Esophagus squamous epithelium (tissue), 5 donors: ENCODE measurements around the gene DIPK1B. TPM values are rescaled to one million over a fixed set of nuclear protein-coding genes. Genes with fewer than 3 reads are reported as not detected.

Experiments used
- DNase-seq: peaks from one replicate; lab custom pipeline; 2025; lab: John Stamatoyannopoulos, UW
- H3K27ac ChIP-seq, 4 donors: fragments of 200-600 bp; sonication (generic); one replicate each; pipeline ENCODE4 v1.5.1; 2016 to 2019; ENCODE audit warnings: mild to moderate bottlenecking in 1 of 4
- H3K27me3 ChIP-seq, 4 donors: fragments of 200-600 bp; sonication (generic); 1 replicate in 3 of 4; 2 replicates in 1 of 4; pipeline versions ENCODE4 v1.5.1 to v1.6.0; 2017 to 2021; ENCODE audit warnings: antibody characterized with exemption in 1 of 4
- H3K36me3 ChIP-seq, 3 donors: fragments of 200-600 bp; sonication (generic); one replicate each; pipeline ENCODE4 v1.5.1; 2016 to 2019
- H3K4me1 ChIP-seq, 3 donors: fragments of 200-600 bp; sonication (generic); one replicate each; pipeline ENCODE4 v1.5.1; 2017 to 2019
- H3K4me3 ChIP-seq, 4 donors: fragments of 200-600 bp; sonication (generic); 1 replicate in 3 of 4; 2 replicates in 1 of 4; pipeline ENCODE4 v1.5.1; 2016 to 2019; ENCODE audit warnings: mild to moderate bottlenecking in 2 of 4, moderate library complexity in 1 of 4
- H3K9me3 ChIP-seq, 3 donors: fragments of 200-600 bp; sonication (generic); one replicate each; pipeline ENCODE4 v1.5.1; 2016 to 2019
- POLR2A ChIP-seq, 4 donors: fragments of 450-650 bp; IDR thresholded peaks; one replicate each; pipeline ENCODE4 v1.6.1; 2017; ENCODE audit warnings: antibody characterized with exemption in 4 of 4, mild to moderate bottlenecking in 4 of 4, moderate library complexity in 3 of 4
- WGBS, 2 donors: methylation state at CpG; one replicate each; pipeline ENCODE4 v1.1.5; 2018; 5-methylcytosine and 5-hydroxymethylcytosine counted together
- intact Hi-C: fragments of 100-400 bp; cut with DNase I; formaldehyde crosslinking; loops from one replicate; pipeline ENCODE4 v1.15.0; 2022
- total RNA-seq, 4 donors: library from RNA; depleted of rRNA; stranded (reverse); fragments of >200 nt; gene quantifications; one replicate each; pipeline ENCODE4 v1.1.0, GENCODE V29; 2016
- TF ChIP-seq, protein P1 (sequence below), 6 experiments: fragments of 450-650 bp in 4 of 6; fragments of 200-600 bp in 2 of 6; sonication (generic) in 2 of 6; IDR thresholded peaks; one replicate each; pipeline ENCODE4 v1.5.1; 2016 to 2019; ENCODE audit warnings: antibody characterized with exemption in 6 of 6, mild to moderate bottlenecking in 4 of 6, moderate library complexity in 4 of 6
- donor health status: DM: yes; HTN: yes; CAD: no.

Gene DIPK1B
- total RNA-seq, 4 donors from 2014 or later = 0.48 to 6.3 (median 1.1) TPM

DNA sequence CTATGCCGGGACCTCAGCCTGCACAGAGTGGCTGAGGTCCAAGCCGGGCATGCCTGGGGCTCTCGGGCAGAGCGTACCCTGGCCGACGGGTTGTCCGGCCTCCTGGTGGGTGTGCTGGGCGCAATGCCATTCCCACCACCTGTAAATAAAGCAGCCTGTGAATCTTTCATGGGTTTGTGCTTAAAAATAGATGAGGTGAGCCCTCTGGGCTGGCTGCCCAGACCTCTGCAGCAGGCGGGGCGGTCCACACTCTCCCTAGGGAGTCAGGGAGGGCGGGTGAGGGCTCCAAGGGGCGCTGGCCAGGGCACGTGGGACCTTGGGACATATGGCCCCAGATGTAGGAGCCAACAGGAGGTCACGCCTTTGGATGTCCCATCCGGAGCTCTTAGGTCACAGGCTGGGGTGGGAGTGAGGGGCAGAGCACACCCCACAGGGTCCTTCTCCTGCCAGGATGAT lies 21.5 kb upstream of the DIPK1B start:
- 70 to 100% methylated on average over 2 to 3 of the region's 15 CpGs for WGBS, 2 donors
- Histone ChIP-seq H3K9me3 (no peaks in the 10 kb centered on the region), H3K27ac (peak overlapping the region; percentile 54 to 97 (median 72)), H3K4me1 (peaks cover 34 to 90% (median 52%) of the 10 kb centered on the region in 3 donors), H3K27me3 (peaks cover 0 to 4% (median 0%) of the 10 kb centered on the region in 4 donors), H3K36me3 (no peaks in the 10 kb centered on the region), H3K4me3 (no peak overlapping the region)
- DNase-seq = no peak
- no peak for TF ChIP-seq POLR2A (IDR thresholded peaks at IDR 0.05)
- TF ChIP-seq, protein P1, sequence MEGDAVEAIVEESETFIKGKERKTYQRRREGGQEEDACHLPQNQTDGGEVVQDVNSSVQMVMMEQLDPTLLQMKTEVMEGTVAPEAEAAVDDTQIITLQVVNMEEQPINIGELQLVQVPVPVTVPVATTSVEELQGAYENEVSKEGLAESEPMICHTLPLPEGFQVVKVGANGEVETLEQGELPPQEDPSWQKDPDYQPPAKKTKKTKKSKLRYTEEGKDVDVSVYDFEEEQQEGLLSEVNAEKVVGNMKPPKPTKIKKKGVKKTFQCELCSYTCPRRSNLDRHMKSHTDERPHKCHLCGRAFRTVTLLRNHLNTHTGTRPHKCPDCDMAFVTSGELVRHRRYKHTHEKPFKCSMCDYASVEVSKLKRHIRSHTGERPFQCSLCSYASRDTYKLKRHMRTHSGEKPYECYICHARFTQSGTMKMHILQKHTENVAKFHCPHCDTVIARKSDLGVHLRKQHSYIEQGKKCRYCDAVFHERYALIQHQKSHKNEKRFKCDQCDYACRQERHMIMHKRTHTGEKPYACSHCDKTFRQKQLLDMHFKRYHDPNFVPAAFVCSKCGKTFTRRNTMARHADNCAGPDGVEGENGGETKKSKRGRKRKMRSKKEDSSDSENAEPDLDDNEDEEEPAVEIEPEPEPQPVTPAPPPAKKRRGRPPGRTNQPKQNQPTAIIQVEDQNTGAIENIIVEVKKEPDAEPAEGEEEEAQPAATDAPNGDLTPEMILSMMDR (IDR thresholded peaks at IDR 0.05) = no peak
- intact Hi-C loops = no loop called here

DNA sequence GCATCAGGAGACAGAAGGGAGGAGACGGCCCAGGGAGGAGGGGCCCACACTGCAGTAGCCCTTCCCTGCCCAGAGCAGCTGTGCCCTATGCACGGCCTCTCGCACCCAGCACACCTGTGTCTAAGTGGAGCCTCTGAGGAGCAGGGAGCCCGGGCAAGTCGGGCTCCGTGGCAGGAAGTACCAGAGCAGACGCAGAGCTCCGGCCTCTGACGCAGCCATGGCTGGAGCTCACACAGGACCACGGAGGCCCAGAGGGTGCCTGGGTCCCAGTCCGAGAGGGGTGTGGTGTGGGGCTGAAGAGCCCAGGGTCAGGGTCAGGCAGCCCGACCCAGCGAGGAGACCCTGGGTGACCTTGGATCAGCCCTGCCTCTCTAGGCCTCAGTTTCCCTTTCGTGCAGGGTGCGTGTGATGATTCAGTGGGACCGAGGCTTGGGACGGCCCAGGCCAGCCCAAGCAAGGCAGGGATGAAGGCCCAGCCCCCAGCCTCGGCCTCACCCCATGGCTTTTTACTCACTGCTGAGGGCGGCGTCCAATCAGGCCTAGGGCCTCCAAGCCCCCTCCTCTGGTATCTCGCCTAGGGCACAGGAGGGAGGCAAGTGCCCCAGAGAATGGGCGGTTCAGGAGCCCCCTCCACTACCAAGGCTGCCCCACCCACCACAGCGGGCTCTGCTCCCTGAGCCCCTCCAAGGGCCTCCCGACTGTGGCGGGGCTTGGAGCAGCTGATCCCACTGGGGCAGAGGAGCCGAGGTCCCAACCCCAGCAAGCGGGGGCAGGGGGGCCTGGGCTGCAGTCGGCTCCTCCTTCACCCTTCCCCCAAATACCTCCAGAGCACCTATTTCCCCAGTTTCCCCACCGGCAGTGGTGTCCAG lies 20.8 kb upstream of the DIPK1B start:
- intact Hi-C loops = no loop called here
- Histone ChIP-seq H3K9me3 (no peaks in the 10 kb centered on the region), H3K27ac (peak overlapping the region in 2 of 4 donors; percentile 80 to 97), H3K27me3 (peaks cover 0 to 11% (median 0%) of the 10 kb centered on the region in 4 donors), H3K4me1 (peaks cover 29 to 90% (median 45%) of the 10 kb centered on the region in 3 donors), H3K36me3 (no peaks in the 10 kb centered on the region), H3K4me3 (no peak overlapping the region)
- no peak for DNase-seq
- TF ChIP-seq, protein P1 (IDR thresholded peaks at IDR 0.05) = no peak
- TF ChIP-seq POLR2A (IDR thresholded peaks at IDR 0.05) = no peak
- 83% methylated on average over 10 of the region's 29 CpGs; no CpG with 5 or more reads in 1 of the 2 donors for WGBS, 2 donors

DNA sequence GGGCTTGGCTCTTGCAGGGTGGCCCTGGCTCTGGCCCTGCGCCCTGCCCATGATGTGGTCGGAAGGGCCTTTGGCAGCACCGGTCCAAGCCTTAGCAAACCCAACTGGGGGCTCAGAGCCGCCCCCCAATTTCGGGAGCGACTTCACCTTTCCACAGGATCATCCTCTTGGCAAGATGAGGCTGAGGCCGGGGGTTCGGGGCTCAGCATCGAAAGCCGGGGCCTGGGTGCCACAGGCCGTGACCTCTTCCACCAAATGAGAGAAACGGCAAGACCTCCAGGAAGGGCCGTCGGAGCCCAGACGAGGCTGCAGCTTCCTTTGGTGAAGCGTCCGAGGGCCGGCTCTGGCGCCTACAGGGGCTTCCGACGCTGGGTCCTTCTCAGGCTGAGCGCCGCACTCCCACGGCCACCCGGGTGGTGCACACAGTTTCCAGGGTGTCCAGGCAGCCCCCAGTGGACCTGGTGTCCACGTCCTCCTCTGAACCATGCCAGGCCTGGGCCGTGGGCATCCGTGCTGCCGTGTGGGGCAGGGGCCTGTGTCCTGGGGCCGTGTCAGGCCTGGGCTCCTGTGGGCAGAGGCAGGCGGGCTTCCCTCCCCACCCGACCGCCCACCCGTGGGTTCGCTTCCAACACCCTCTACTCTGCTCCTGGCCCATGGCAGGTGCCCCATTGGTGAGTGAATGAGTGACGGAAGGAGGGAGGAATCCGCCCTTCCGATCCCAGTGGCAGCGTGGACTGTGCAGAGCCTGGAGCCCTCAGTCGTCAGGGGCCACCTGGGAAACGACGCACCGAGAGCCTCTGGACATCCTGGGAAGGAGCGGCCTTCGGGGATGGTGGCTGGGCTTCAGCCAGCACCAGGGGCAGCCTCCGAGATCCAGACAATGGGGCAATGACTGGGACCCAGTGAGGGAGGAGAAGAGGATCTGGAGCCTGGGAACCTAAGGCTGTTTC lies 19.9 kb upstream of the DIPK1B start:
- no peaks in the 10 kb centered on the region for H3K36me3 ChIP-seq
- peaks cover 29 to 90% (median 42%) of the 10 kb centered on the region in 3 donors for H3K4me1 ChIP-seq
- H3K27me3 ChIP-seq = peaks cover 0 to 16% (median 0%) of the 10 kb centered on the region in 4 donors
- H3K4me3 ChIP-seq = no peak overlapping the region
- no peak for DNase-seq
- H3K27ac ChIP-seq = peak overlapping the region in 3 of 4 donors; percentile 72 to 89 (median 78)
- intact Hi-C loops = no loop called here
- TF ChIP-seq, protein P1 (IDR thresholded peaks at IDR 0.05) = no peak
- TF ChIP-seq POLR2A (IDR thresholded peaks at IDR 0.05) = no peak
- no peaks in the 10 kb centered on the region for H3K9me3 ChIP-seq
- 81% methylated on average over 3 of the region's 46 CpGs; no CpG with 5 or more reads in 1 of the 2 donors for WGBS, 2 donors

DNA sequence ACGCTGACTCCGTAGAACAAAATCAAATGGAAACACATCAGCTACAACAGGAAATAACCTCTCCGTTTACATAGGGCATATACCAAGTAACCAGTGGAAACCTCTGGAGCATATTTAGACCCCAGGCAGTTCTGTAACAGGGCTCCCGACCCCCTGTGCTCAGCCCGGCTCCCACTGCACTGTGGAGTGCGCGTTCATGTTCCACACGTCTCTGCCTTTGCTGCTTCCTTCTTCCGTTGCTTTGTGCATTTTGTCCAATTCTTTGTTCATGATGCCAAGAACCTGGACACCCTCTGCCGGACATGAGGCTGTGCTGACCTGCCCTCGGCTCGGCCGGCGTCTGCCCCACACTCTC lies 19.3 kb upstream of the DIPK1B start:
- intact Hi-C loops = no loop called here
- whole genome bisulfite sequencing, 2 donors = 55 to 69% methylated on average over 14 of the region's 14 CpGs
- TF ChIP-seq POLR2A (IDR thresholded peaks at IDR 0.05) = no peak
- TF ChIP-seq, protein P1 (IDR thresholded peaks at IDR 0.05) = no peak

More for the DNA sequence above, 19.3 kb upstream of the DIPK1B start:
- no peaks in the 10 kb centered on the region for H3K36me3 ChIP-seq
- peaks cover 0 to 22% (median 0%) of the 10 kb centered on the region in 4 donors for H3K27me3 ChIP-seq
- H3K4me3 ChIP-seq = no peak overlapping the region
- H3K9me3 ChIP-seq = no peaks in the 10 kb centered on the region
- H3K27ac ChIP-seq = peak overlapping the region; percentile 72 to 89 (median 76)
- peaks cover 25 to 89% (median 35%) of the 10 kb centered on the region in 3 donors for H3K4me1 ChIP-seq
- no peak for DNase-seq
